SK-N-SH (cell line): ENCODE results near the gene ITGBL1. TPM values are rescaled to one million over a fixed set of nuclear protein-coding genes. Genes with fewer than 3 reads are reported as not detected.

ENCODE experiments used
- CTCF ChIA-PET: fragments of 300-600, 350-600 bp; formaldehyde crosslinking; extraction: SDS; loops from one replicate; lab custom pipeline; 2021; lab: Yijun Ruan, JAX
- POLR2A ChIA-PET: fragments of 350-600 bp; sonication (Branson Sonifier 250); formaldehyde crosslinking; extraction: SDS; loops from one replicate; lab custom pipeline; 2020; ENCODE audit warnings: antibody characterized with exemption, inconsistent platforms; lab: Yijun Ruan, JAX
- DNase-seq: peaks from one replicate; pipeline ENCODE4 v3.0.0; 2012
- H2AFZ ChIP-seq: fragments of 200-600 bp; sonication (generic); 2 replicates; pipeline ENCODE4 v1.8.1; 2016; ENCODE audit warnings: antibody characterized with exemption, mild to moderate bottlenecking, low read depth
- H3F3A ChIP-seq: fragments of 200-600 bp; sonication (generic); replicated peaks from 2 replicates; pipeline ENCODE3; 2016; ENCODE audit warnings: antibody characterized with exemption, mild to moderate bottlenecking; ENCODE audit not compliant: insufficient read depth
- H3K27ac ChIP-seq, 2 experiments: fragments of 200-500 bp in 1 of 2; fragments of 200-600 bp in 1 of 2; sonication (Bioruptor generic) in 1 of 2; sonication (generic), shearing (Covaris generic) in 1 of 2; 2 replicates each; pipeline versions ENCODE4 v1.5.1 to v1.6.1; 2014 to 2016; ENCODE audit warnings: low read depth in 2 of 2, inconsistent platforms in 1 of 2, low read length in 1 of 2, mild to moderate bottlenecking in 1 of 2, mixed read lengths in 1 of 2
- H3K27me3 ChIP-seq: fragments of 200-600 bp; sonication (generic), shearing (Covaris generic); 2 replicates; pipeline ENCODE4 v1.6.1; 2016; ENCODE audit warnings: mixed run types; ENCODE audit not compliant: insufficient read depth
- H3K36me3 ChIP-seq, 2 experiments: fragments of 200-500 bp in 1 of 2; fragments of 200-600 bp in 1 of 2; sonication (Bioruptor generic) in 1 of 2; sonication (generic) in 1 of 2; replicated peaks in 1 of 2; 2 replicates each; pipeline versions ENCODE3 to v1.5.1; 2014 to 2016; ENCODE audit warnings: low read length in 1 of 2, mild to moderate bottlenecking in 1 of 2; ENCODE audit not compliant: insufficient read depth in 2 of 2, control insufficient read depth in 1 of 2
- H3K4me1 ChIP-seq, 2 experiments: fragments of 200-500 bp in 1 of 2; fragments of 200-600 bp in 1 of 2; sonication (Bioruptor generic) in 1 of 2; sonication (generic), shearing (Covaris generic) in 1 of 2; 2 replicates each; pipeline versions ENCODE4 v1.5.1 to v1.6.1; 2014 to 2016; ENCODE audit warnings: low read depth in 1 of 2, low read length in 1 of 2, mixed run types in 1 of 2; ENCODE audit not compliant: insufficient read depth in 2 of 2, control insufficient read depth in 1 of 2
- H3K4me2 ChIP-seq: fragments of 200-600 bp; sonication (generic), shearing (Covaris generic); 2 replicates; pipeline ENCODE4 v1.6.1; 2017; ENCODE audit warnings: mixed run types
- H3K4me3 ChIP-seq, 2 experiments: fragments of 200-500 bp in 1 of 2; fragments of 200-600 bp in 1 of 2; sonication (Bioruptor generic) in 1 of 2; sonication (generic), shearing (Covaris generic) in 1 of 2; 2 replicates each; pipeline versions ENCODE4 v1.5.1 to v1.8.1; 2014 to 2016; ENCODE audit warnings: low read depth in 2 of 2, inconsistent platforms in 1 of 2, low read length in 1 of 2, mild to moderate bottlenecking in 1 of 2, mixed read lengths in 1 of 2, moderate library complexity in 1 of 2
- H3K79me2 ChIP-seq: fragments of 200-600 bp; sonication (generic); 2 replicates; pipeline ENCODE4 v1.8.1; 2017; ENCODE audit warnings: mild to moderate bottlenecking; ENCODE audit not compliant: insufficient read depth
- H3K9ac ChIP-seq: fragments of 200-600 bp; sonication (generic); 2 replicates; pipeline ENCODE4 v1.6.1; 2017; ENCODE audit warnings: mixed run types
- H3K9me2 ChIP-seq: fragments of 200-600 bp; sonication (generic); 2 replicates; pipeline ENCODE4 v1.6.1; 2017; ENCODE audit warnings: mixed run types
- H3K9me3 ChIP-seq: fragments of 200-600 bp; sonication (generic); 2 replicates; pipeline ENCODE4 v1.6.1; 2017; ENCODE audit warnings: mixed run types, mild to moderate bottlenecking, moderate library complexity
- H4K20me1 ChIP-seq: fragments of 200-600 bp; sonication (generic); 2 replicates; pipeline ENCODE4 v1.6.1; 2017; ENCODE audit warnings: mild to moderate bottlenecking, mixed run types; ENCODE audit not compliant: insufficient read depth
- EP300 ChIP-seq, 2 experiments: IDR thresholded peaks; 2 replicates each; pipeline versions ENCODE4 v1.4.0 to v1.6.1; 2012; ENCODE audit warnings: borderline replicate concordance in 1 of 2, low read depth in 1 of 2, low read length in 1 of 2
- MAX ChIP-seq: IDR thresholded peaks from 2 replicates; pipeline ENCODE4 v1.4.0; 2012; ENCODE audit warnings: low read depth
- MXI1 ChIP-seq: IDR thresholded peaks from 2 replicates; pipeline ENCODE4 v1.6.1; 2012; ENCODE audit warnings: mild to moderate bottlenecking, low read depth, low read length, improper control_type of control experiment
- NRF1 ChIP-seq: IDR thresholded peaks from 2 replicates; pipeline ENCODE4 v1.6.1; 2012; ENCODE audit warnings: low read depth, mild to moderate bottlenecking, low read length
- RAD21 ChIP-seq: IDR thresholded peaks from 2 replicates; pipeline ENCODE4 v1.6.1; 2012; ENCODE audit warnings: mild to moderate bottlenecking, low read length
- RCOR1 ChIP-seq: fragments of 150-350 bp; IDR thresholded peaks from 2 replicates; pipeline ENCODE4 v1.6.1; 2017; ENCODE audit warnings: antibody characterized with exemption, low read length
- REST ChIP-seq: IDR thresholded peaks from 2 replicates; pipeline ENCODE4 v1.6.1; 2012; ENCODE audit warnings: mild to moderate bottlenecking, low read depth, low read length, moderate library complexity
- SMC3 ChIP-seq: IDR thresholded peaks from 2 replicates; pipeline ENCODE4 v1.6.1; 2012; ENCODE audit warnings: low read depth, low read length, improper control_type of control experiment
- TCF12 ChIP-seq: IDR thresholded peaks from 2 replicates; pipeline ENCODE4 v1.4.0; 2012
- ZBTB33 ChIP-seq: IDR thresholded peaks from 2 replicates; pipeline ENCODE4 v1.4.0; 2012; ENCODE audit warnings: low read depth, borderline replicate concordance
- WGBS: methylation state at CpG from one replicate; pipeline ENCODE4 v1.1.6; 2017; ENCODE audit warnings: low lambda C conversion rate; 5-methylcytosine and 5-hydroxymethylcytosine counted together
- polyA plus RNA-seq, 3 experiments: library from polyadenylated mRNA; depleted of rRNA; stranded (reverse); fragments of >200 nt; gene quantifications; 2 replicates each; pipeline ENCODE4 v1.2.3, GENCODE V29; 2012
- TF ChIP-seq, protein P1 (sequence below): fragments of 200-600 bp; sonication (generic); IDR thresholded peaks from 2 replicates; pipeline ENCODE4 v1.6.1; 2017; ENCODE audit warnings: antibody characterized with exemption, mild to moderate bottlenecking, moderate library complexity
- TF ChIP-seq, protein P2 (sequence below): fragments of 150-350 bp; IDR thresholded peaks from 2 replicates; pipeline ENCODE4 v1.6.1; 2016; ENCODE audit warnings: mild to moderate bottlenecking, low read depth, low read length

The ITGBL1 gene
- polyA plus RNA-seq, 1 of the 3 experiments (the other 2 are of a cell fraction): 78.7 TPM

DNA sequence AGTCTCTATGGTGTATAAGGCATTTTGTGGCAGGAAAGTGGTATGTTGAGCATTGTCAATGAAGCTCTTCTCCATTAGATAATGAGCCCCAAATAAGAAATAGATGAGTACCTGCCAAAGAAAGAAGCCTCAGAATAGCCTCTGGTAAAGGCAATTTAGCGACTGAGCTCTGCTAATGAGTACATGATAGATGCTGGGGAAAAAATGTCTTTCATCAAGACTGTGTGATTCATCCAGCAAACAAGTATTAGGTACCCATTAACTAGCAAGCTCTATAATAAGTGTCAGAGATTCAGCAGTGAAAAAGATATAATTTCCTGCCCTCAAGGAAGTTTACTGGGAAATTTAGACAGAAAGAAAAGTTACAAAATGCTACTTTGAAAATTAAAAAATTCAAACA lies 294.6 kb downstream of the ITGBL1 start:
- no peak for DNase-seq
- Histone ChIP-seq H3K79me2 (no peaks in the 10 kb centered on the region), H4K20me1 (no peaks in the 10 kb centered on the region), H3K27me3 (no peaks in the 10 kb centered on the region), H3K4me2 (no peak overlapping the region), H3K36me3 (no peaks in the 10 kb centered on the region), H3F3A (no peaks in the 10 kb centered on the region), H3K9ac (no peak overlapping the region), H3K9me2 (no peaks in the 10 kb centered on the region), H3K4me1 (peaks cover 0 to 10% of the 10 kb centered on the region in 2 experiments; a peak in 2 of 4 replicates), H3K27ac (no peak overlapping the region), H3K9me3 (no peaks in the 10 kb centered on the region), H3K4me3 (no peak overlapping the region), H2AFZ (no peak overlapping the region)
- ChIA-PET CTCF (interaction anchor here (1.1 kb wide), 1 partner anchor 10 kb away, joined by 3 read pairs; no protein-coding TSS in a partner anchor), POLR2A (no interaction called here)
- TF ChIP-seq NRF1 (no peak), EP300 (IDR thresholded peaks at IDR 0.05; ENCODE audit: borderline replicate concordance in 1 of 2, low read depth in 1 of 2, low read length in 1 of 2) (no peak), RAD21 (no peak), TCF12 (no peak), SMC3 (no peak), RCOR1 (no peak), ZBTB33 (no peak), MAX (no peak), REST (no peak), MXI1 (no peak)
- TF ChIP-seq, protein P1, sequence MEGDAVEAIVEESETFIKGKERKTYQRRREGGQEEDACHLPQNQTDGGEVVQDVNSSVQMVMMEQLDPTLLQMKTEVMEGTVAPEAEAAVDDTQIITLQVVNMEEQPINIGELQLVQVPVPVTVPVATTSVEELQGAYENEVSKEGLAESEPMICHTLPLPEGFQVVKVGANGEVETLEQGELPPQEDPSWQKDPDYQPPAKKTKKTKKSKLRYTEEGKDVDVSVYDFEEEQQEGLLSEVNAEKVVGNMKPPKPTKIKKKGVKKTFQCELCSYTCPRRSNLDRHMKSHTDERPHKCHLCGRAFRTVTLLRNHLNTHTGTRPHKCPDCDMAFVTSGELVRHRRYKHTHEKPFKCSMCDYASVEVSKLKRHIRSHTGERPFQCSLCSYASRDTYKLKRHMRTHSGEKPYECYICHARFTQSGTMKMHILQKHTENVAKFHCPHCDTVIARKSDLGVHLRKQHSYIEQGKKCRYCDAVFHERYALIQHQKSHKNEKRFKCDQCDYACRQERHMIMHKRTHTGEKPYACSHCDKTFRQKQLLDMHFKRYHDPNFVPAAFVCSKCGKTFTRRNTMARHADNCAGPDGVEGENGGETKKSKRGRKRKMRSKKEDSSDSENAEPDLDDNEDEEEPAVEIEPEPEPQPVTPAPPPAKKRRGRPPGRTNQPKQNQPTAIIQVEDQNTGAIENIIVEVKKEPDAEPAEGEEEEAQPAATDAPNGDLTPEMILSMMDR: no peak
- TF ChIP-seq, protein P2, sequence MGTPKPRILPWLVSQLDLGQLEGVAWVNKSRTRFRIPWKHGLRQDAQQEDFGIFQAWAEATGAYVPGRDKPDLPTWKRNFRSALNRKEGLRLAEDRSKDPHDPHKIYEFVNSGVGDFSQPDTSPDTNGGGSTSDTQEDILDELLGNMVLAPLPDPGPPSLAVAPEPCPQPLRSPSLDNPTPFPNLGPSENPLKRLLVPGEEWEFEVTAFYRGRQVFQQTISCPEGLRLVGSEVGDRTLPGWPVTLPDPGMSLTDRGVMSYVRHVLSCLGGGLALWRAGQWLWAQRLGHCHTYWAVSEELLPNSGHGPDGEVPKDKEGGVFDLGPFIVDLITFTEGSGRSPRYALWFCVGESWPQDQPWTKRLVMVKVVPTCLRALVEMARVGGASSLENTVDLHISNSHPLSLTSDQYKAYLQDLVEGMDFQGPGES: no peak
- 75% methylated on average over 1 of the region's 1 CpG for WGBS
